GM12801 (cell line): Measurements from ENCODE around the gene AKT3.

Experiments
- CTCF ChIP-seq: IDR thresholded peaks from one replicate; pipeline ENCODE4 v1.5.1; 2011; ENCODE audit warnings: control low read depth; ENCODE audit not compliant: insufficient read length; ENCODE audit errors: extremely low read depth

Gene AKT3

GRCh38 chr1:243723050-243723449 lies 127.0 kb downstream of the AKT3 start:
- TF ChIP-seq CTCF: no peak

GRCh38 chr1:243719476-243719875 lies 130.6 kb downstream of the AKT3 start:
- no peak for TF ChIP-seq CTCF

GRCh38 chr1:243718893-243719292 lies 131.2 kb downstream of the AKT3 start:
- TF ChIP-seq CTCF: no peak

- TF ChIP-seq CTCF: no peak
Observed at GRCh38 chr1:243718022-243718421, 132.0 kb downstream of the AKT3 start.

GRCh38 chr1:243716906-243717305 lies 133.1 kb downstream of the AKT3 start:
- no peak for TF ChIP-seq CTCF

- TF ChIP-seq CTCF: no peak
Observed at GRCh38 chr1:243715285-243715684, 134.8 kb downstream of the AKT3 start.

GRCh38 chr1:243713470-243714186 lies 136.4 kb downstream of the AKT3 start:
- TF ChIP-seq CTCF: no peak
